Esophagus (tissue), 2 donors: ENCODE data around the gene KRT79. TPM values are rescaled to one million over a fixed set of nuclear protein-coding genes. Genes with fewer than 3 reads are reported as not detected.

ENCODE experiments used
- H3K27ac ChIP-seq, 2 donors: one replicate each; pipeline ENCODE4 v1.5.1; 2013; ENCODE audit warnings: low read depth in 2 of 2, mild to moderate bottlenecking in 2 of 2, inconsistent platforms in 1 of 2, low read length in 1 of 2, moderate library complexity in 1 of 2
- H3K27me3 ChIP-seq, 2 donors: one replicate each; pipeline ENCODE4 v1.6.1; 2013; ENCODE audit warnings: low read length in 2 of 2, control low read depth in 1 of 2, mild to moderate bottlenecking in 1 of 2; ENCODE audit not compliant: insufficient read depth in 2 of 2, control insufficient read depth in 1 of 2
- H3K36me3 ChIP-seq, 2 donors: one replicate each; pipeline ENCODE4 v1.6.1; 2013; ENCODE audit warnings: low read length in 1 of 2; ENCODE audit not compliant: control insufficient read depth in 2 of 2, insufficient read depth in 2 of 2
- H3K4me1 ChIP-seq, 2 donors: one replicate each; pipeline ENCODE4 v1.6.1; 2013; ENCODE audit warnings: low read length in 1 of 2; ENCODE audit not compliant: control insufficient read depth in 2 of 2, insufficient read depth in 2 of 2
- H3K4me3 ChIP-seq, 2 donors: one replicate each; pipeline ENCODE4 v1.5.1; 2013; ENCODE audit warnings: low read length in 2 of 2, mild to moderate bottlenecking in 2 of 2, low read depth in 1 of 2, moderate library complexity in 1 of 2
- H3K9me3 ChIP-seq, 2 donors: one replicate each; pipeline ENCODE4 v1.6.1; 2013; ENCODE audit warnings: mild to moderate bottlenecking in 2 of 2, low read depth in 1 of 2, low read length in 1 of 2, moderate library complexity in 1 of 2; ENCODE audit not compliant: control insufficient read depth in 2 of 2, insufficient read depth in 1 of 2
- WGBS, 2 donors: extraction: QIAGEN DNeasy Blood & Tissue Kit; methylation state at CpG; one replicate each; pipeline ENCODE4 v1.1.7; 2013; 5-methylcytosine and 5-hydroxymethylcytosine counted together
- polyA plus RNA-seq, 2 donors: library from polyadenylated mRNA; stranded (reverse); fragments of 200-250 nt; gene quantifications; one replicate each; pipeline ENCODE4 v1.2.3, GENCODE V29; 2013
- donor health status: healthy with polysubstance abuse.
- donor health status: Bipolar disorder and iron deficiency.

KRT79 gene
- polyA plus RNA-seq, 2 donors, result 0.75 to 1.8 TPM

GRCh38 chr12:52847335-52848102 lies 13.4 kb upstream of the KRT79 start:
- H3K4me1 ChIP-seq, result peaks cover 0 to 24% of the 10 kb centered on the region in 2 donors
- 60 to 71% methylated on average over 12 of the region's 12 CpGs for WGBS, 2 donors
- peak overlapping the region; percentile 81 to 93 for H3K27ac ChIP-seq

GRCh38 chr12:52846356-52846970 lies 12.4 kb upstream of the KRT79 start:
- Histone ChIP-seq H3K4me3 (peak overlapping the region; percentile 47 to 52), H3K36me3 (peaks cover 0 to 5% of the 10 kb centered on the region in 2 donors), H3K27me3 (no peaks in the 10 kb centered on the region), H3K27ac (peak overlapping the region; percentile 81 to 93), H3K9me3 (peaks cover 0 to 2% of the 10 kb centered on the region in 2 donors), H3K4me1 (peaks cover 0 to 23% of the 10 kb centered on the region in 2 donors)
- 76 to 79% methylated on average over 8 of the region's 8 CpGs for WGBS, 2 donors

More at GRCh38 chr12:52847335-52848102, 13.4 kb upstream of the KRT79 start:
- peaks cover 0 to 2% of the 10 kb centered on the region in 2 donors for H3K9me3 ChIP-seq
- peak overlapping the region; percentile 47 to 52 for H3K4me3 ChIP-seq
- no peaks in the 10 kb centered on the region for H3K27me3 ChIP-seq
- H3K36me3 ChIP-seq, result peaks cover 0 to 5% of the 10 kb centered on the region in 2 donors

- Histone ChIP-seq H3K36me3 (peaks cover 0 to 5% of the 10 kb centered on the region in 2 donors), H3K4me1 (peaks cover 0 to 21% of the 10 kb centered on the region in 2 donors), H3K9me3 (peaks cover 0 to 2% of the 10 kb centered on the region in 2 donors), H3K27me3 (no peaks in the 10 kb centered on the region), H3K4me3 (peak overlapping the region in 1 of 2 donors; percentile 12), H3K27ac (peak overlapping the region in 1 of 2 donors; percentile 80)
- WGBS, 2 donors, result 82 to 89% methylated on average over 1 of the region's 1 CpG
These were observed 11.8 kb upstream of the KRT79 start for GRCh38 chr12:52845946-52846345.

DNA sequence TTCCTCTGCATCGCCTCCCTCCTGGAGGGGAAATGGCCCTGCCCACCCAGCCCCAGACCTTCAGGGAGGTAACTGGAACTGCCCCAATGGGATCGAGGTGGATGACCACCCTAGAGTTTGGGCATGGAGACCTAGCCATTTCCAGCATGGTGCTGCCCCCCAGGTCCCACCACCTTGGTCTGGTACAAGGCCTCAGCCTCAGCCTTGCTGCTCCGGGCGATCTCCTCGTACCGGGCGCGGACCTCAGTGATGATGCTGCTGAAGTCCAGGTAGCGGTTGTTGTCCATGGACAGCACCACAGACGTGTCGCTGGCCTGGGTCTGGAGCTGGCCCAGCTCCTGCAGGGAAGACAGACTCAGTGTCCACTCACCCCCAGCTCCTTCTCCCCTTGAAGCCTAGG lies 10.3 kb upstream of the KRT79 start:
- H3K4me1 ChIP-seq, result peaks cover 0 to 21% of the 10 kb centered on the region in 2 donors
- peaks cover 0 to 5% of the 10 kb centered on the region in 2 donors for H3K36me3 ChIP-seq
- no peak overlapping the region for H3K27ac ChIP-seq
- peak overlapping the region in 1 of 2 donors; percentile 21 for H3K4me3 ChIP-seq
- 95% methylated on average over 11 of the region's 11 CpGs for WGBS, 2 donors
- H3K27me3 ChIP-seq, result no peaks in the 10 kb centered on the region
- peaks cover 0 to 2% of the 10 kb centered on the region in 2 donors for H3K9me3 ChIP-seq

- 84% methylated on average over 18 of the region's 18 CpGs for WGBS, 2 donors
- H3K27me3 ChIP-seq, result no peaks in the 10 kb centered on the region
- H3K36me3 ChIP-seq, result peaks cover 0 to 5% of the 10 kb centered on the region in 2 donors
- peaks cover 0 to under 1% of the 10 kb centered on the region in 2 donors for H3K9me3 ChIP-seq
- no peak overlapping the region for H3K27ac ChIP-seq
- H3K4me3 ChIP-seq, result no peak overlapping the region
- peaks cover 0 to 2% of the 10 kb centered on the region in 2 donors for H3K4me1 ChIP-seq
These were observed 5.5 kb upstream of the KRT79 start for GRCh38 chr12:52839436-52840105.

- no peaks in the 10 kb centered on the region for H3K9me3 ChIP-seq
- H3K27me3 ChIP-seq, result no peaks in the 10 kb centered on the region
- peaks cover 0 to 2% of the 10 kb centered on the region in 2 donors for H3K36me3 ChIP-seq
- no peaks in the 10 kb centered on the region for H3K4me1 ChIP-seq
- 61 to 70% methylated on average over 14 of the region's 14 CpGs for WGBS, 2 donors
- no peak overlapping the region for H3K27ac ChIP-seq
- no peak overlapping the region for H3K4me3 ChIP-seq
These were observed 4.7 kb upstream of the KRT79 start for GRCh38 chr12:52838609-52839435.

GRCh38 chr12:52837781-52838608 lies 3.9 kb upstream of the KRT79 start:
- H3K4me3 ChIP-seq, result no peak overlapping the region
- peak overlapping the region; percentile 13 to 24 for H3K27ac ChIP-seq
- H3K4me1 ChIP-seq, result no peaks in the 10 kb centered on the region
- no peaks in the 10 kb centered on the region for H3K27me3 ChIP-seq
- H3K36me3 ChIP-seq, result no peaks in the 10 kb centered on the region
- no peaks in the 10 kb centered on the region for H3K9me3 ChIP-seq
- WGBS, 2 donors, result 78 to 85% methylated on average over 6 of the region's 6 CpGs

GRCh38 chr12:52837413-52837741 lies 3.3 kb upstream of the KRT79 start:
- Histone ChIP-seq H3K27ac (peak overlapping the region; percentile 19 to 52), H3K9me3 (no peaks in the 10 kb centered on the region), H3K36me3 (no peaks in the 10 kb centered on the region), H3K4me3 (no peak overlapping the region), H3K27me3 (no peaks in the 10 kb centered on the region), H3K4me1 (no peaks in the 10 kb centered on the region)
- 49 to 55% methylated on average over 9 of the region's 9 CpGs for WGBS, 2 donors
